Natural killer cell (primary cell): ENCODE measurements around the gene ABHD15. TPM values are rescaled to one million over a fixed set of nuclear protein-coding genes. Genes with fewer than 3 reads are reported as not detected.
A peak's percentile ranks its signal among the peaks of the same experiment; 100 is the strongest.

Experiments
- ATAC-seq, 3 donors: fragments of 150-1000 bp in 2 of 3; fragments of 200-7000 bp in 1 of 3; cut with Tn5 transposase; 1 replicate in 1 of 3; 2 replicates in 2 of 3; pipeline ENCODE4 v1.10.0; 2021; ENCODE audit warnings: mild to moderate bottlenecking in 2 of 3, moderate library complexity in 2 of 3
- DNase-seq, 2 donors: peaks; one replicate each; pipeline versions ENCODE4 v3.0.0 to v3.0.0-alpha.2; 2013 to 2021; ENCODE audit warnings: mixed read lengths in 1 of 2
- H3K27ac ChIP-seq: one replicate; pipeline ENCODE4 v1.5.1; 2013; ENCODE audit warnings: mild to moderate bottlenecking, low read length
- H3K27me3 ChIP-seq: one replicate; pipeline ENCODE4 v1.6.1; 2013; ENCODE audit warnings: low read length; ENCODE audit not compliant: control insufficient read depth, insufficient read depth
- H3K36me3 ChIP-seq: one replicate; pipeline ENCODE4 v1.6.1; 2013; ENCODE audit warnings: low read length; ENCODE audit not compliant: control insufficient read depth, insufficient read depth
- H3K4me1 ChIP-seq: one replicate; pipeline ENCODE4 v1.6.1; 2013; ENCODE audit warnings: low read length; ENCODE audit not compliant: control insufficient read depth, insufficient read depth
- H3K4me3 ChIP-seq: one replicate; pipeline ENCODE4 v1.5.1; 2013; ENCODE audit warnings: low read length
- H3K9me3 ChIP-seq: one replicate; pipeline ENCODE4 v1.6.1; 2013; ENCODE audit warnings: low read length; ENCODE audit not compliant: control insufficient read depth, insufficient read depth
- H3K27ac Mint-ChIP-seq, 2 donors: one replicate each; pipeline ENCODE4 v1.8.0; 2022; ENCODE audit warnings: mild to moderate bottlenecking in 2 of 2, mixed read lengths in 2 of 2, moderate library complexity in 1 of 2
- H3K27me3 Mint-ChIP-seq, 2 donors: one replicate each; pipeline ENCODE4 v1.8.0; 2022; ENCODE audit warnings: low read depth in 2 of 2, mixed read lengths in 2 of 2
- H3K36me3 Mint-ChIP-seq: one replicate; pipeline ENCODE4 v1.8.0; 2022; ENCODE audit warnings: mixed read lengths
- H3K4me1 Mint-ChIP-seq, 2 donors: one replicate each; pipeline ENCODE4 v1.8.0; 2022; ENCODE audit warnings: mixed read lengths in 2 of 2
- H3K4me3 Mint-ChIP-seq: one replicate; pipeline ENCODE4 v1.8.0; 2022; ENCODE audit warnings: mild to moderate bottlenecking, moderate library complexity, mixed read lengths
- H3K9me3 Mint-ChIP-seq, 2 donors: one replicate each; pipeline ENCODE4 v1.8.0; 2022; ENCODE audit warnings: mixed read lengths in 2 of 2
- CTCF ChIP-seq: fragments of 200-600 bp; IDR thresholded peaks from one replicate; pipeline ENCODE4 v1.8.0; 2022; ENCODE audit warnings: antibody characterized with exemption
- WGBS: methylation state at CpG from one replicate; pipeline ENCODE4 v1.1.7; 2013; ENCODE audit warnings: missing lambda C conversion rate; ENCODE audit not compliant: insufficient coverage; 5-methylcytosine and 5-hydroxymethylcytosine counted together
- intact Hi-C: fragments of 100-400 bp; cut with micrococcal nuclease; formaldehyde crosslinking; loops from one replicate; pipeline ENCODE4 v1.14.2; 2022
- total RNA-seq, 4 donors: library from RNA; stranded (reverse); fragments of 120-200 nt in 1 of 4; gene quantifications; one replicate each; pipeline versions ENCODE4 v1.2.3 to v1.2.4, GENCODE V29; 2013 to 2022

ABHD15 gene
- total RNA-seq, 3 donors from 2014 or later (not counting 1 experiment from before 2014, with no cell fraction given), result 31.7 to 33.8 (median 33.1) TPM

GRCh38 chr17:29583324-29584248 is 16.7 kb upstream of the ABHD15 start:
- Histone ChIP-seq H3K4me1 (peaks cover 48% of the 10 kb centered on the region), H3K9me3 (no peaks in the 10 kb centered on the region), H3K4me3 (no peak overlapping the region), H3K36me3 (peaks cover 27% of the 10 kb centered on the region), H3K27me3 (no peaks in the 10 kb centered on the region), H3K27ac (no peak overlapping the region)
- Mint-ChIP-seq H3K36me3 (no peaks in the 10 kb centered on the region), H3K27ac (peak overlapping the region in 1 of 2 donors; percentile 62), H3K27me3 (no peaks in the 10 kb centered on the region), H3K4me1 (peaks cover 20 to 45% of the 10 kb centered on the region in 2 donors), H3K4me3 (no peak overlapping the region), H3K9me3 (no peaks in the 10 kb centered on the region)
- intact Hi-C loops, result no loop called here
- TF ChIP-seq CTCF, result no peak
- no peak for ATAC-seq
- WGBS, result 91% methylated on average over 16 of the region's 16 CpGs
- no peak for DNase-seq

- TF ChIP-seq CTCF, result no peak
- Histone ChIP-seq H3K27ac (no peak overlapping the region), H3K4me1 (peaks cover 40% of the 10 kb centered on the region), H3K9me3 (no peaks in the 10 kb centered on the region), H3K36me3 (peaks cover 36% of the 10 kb centered on the region), H3K27me3 (no peaks in the 10 kb centered on the region), H3K4me3 (no peak overlapping the region)
- intact Hi-C loops, result no loop called here
- ATAC-seq, result no peak
- Mint-ChIP-seq H3K27ac (no peak overlapping the region), H3K36me3 (no peaks in the 10 kb centered on the region), H3K9me3 (no peaks in the 10 kb centered on the region), H3K4me1 (peaks cover 13 to 37% of the 10 kb centered on the region in 2 donors), H3K27me3 (no peaks in the 10 kb centered on the region), H3K4me3 (no peak overlapping the region)
- 96% methylated on average over 13 of the region's 13 CpGs for WGBS
- no peak for DNase-seq
These were observed 15.9 kb upstream of the ABHD15 start for GRCh38 chr17:29582772-29583171.

DNA sequence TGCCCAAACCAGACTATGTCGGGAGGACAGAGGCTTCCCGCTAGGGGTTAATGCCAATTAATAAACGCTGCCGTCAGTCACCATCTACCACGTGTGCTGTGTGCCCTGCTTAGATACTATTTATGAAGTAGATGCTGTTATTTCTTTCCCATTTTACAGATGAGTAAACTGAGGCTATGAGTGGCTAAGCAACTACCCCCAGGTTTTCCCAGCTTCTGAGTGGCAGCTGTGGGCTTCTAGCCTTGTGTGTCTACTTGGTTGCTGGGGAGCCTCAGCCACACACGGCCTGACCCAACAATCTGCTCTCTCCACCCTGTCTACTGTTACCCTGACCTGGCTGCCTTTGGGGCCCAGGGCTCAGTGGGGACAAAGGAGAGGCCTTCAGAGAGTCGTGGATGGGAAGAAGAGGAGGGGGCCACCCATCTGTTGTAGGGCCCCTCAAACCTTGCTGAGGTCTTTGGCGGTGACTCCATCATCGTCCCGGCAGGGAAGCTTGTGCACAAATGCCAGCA is 15.5 kb upstream of the ABHD15 start:
- Mint-ChIP-seq H3K4me1 (peaks cover 9 to 32% of the 10 kb centered on the region in 2 donors), H3K36me3 (no peaks in the 10 kb centered on the region), H3K9me3 (no peaks in the 10 kb centered on the region), H3K27ac (no peak overlapping the region), H3K4me3 (no peak overlapping the region), H3K27me3 (no peaks in the 10 kb centered on the region)
- H3K4me3 ChIP-seq, result no peak overlapping the region
- no peak for DNase-seq
- H3K4me1 ChIP-seq, result peaks cover 36% of the 10 kb centered on the region
- ATAC-seq, result no peak
- H3K27ac ChIP-seq, result no peak overlapping the region
- intact Hi-C loops, result no loop called here
- 96% methylated on average over 10 of the region's 10 CpGs for WGBS
- no peaks in the 10 kb centered on the region for H3K9me3 ChIP-seq
- H3K27me3 ChIP-seq, result no peaks in the 10 kb centered on the region
- TF ChIP-seq CTCF, result no peak
- H3K36me3 ChIP-seq, result peaks cover 40% of the 10 kb centered on the region
